ENCODE results near the gene PSMG4.

Gene PSMG4

GRCh38 chr6:3220366-3220765 lies 38.4 kb upstream of the PSMG4 start:
- H3K9me3 ChIP-seq (ENCODE audit: control insufficient read depth, insufficient read depth, low read depth, low read length) = no peaks in the 10 kb centered on the region
- H3K27ac ChIP-seq (ENCODE audit: extremely low read depth, low read depth, low read length) = no peak overlapping the region
- H3K4me1 ChIP-seq (ENCODE audit: control insufficient read depth, insufficient read depth, low read length) = no peaks in the 10 kb centered on the region
- ChIA-PET CTCF (interaction anchor here (0.6 kb wide), 1 partner anchor 44 kb away, joined by 3 read pairs; no protein-coding TSS in a partner anchor), POLR2A (interaction anchor here (1.3 kb wide), 1 partner anchor 11 kb away, joined by 3 read pairs; no protein-coding TSS in a partner anchor)
- TF ChIP-seq ZNF449 (tag by site-specific recombination; IDR thresholded peaks at IDR 0.05) = no peak
- no peak for TF ChIP-seq ZNF157 (tag by site-specific recombination; IDR thresholded peaks at IDR 0.05)
- TF ChIP-seq ZNF26 (tag by site-specific recombination; IDR thresholded peaks at IDR 0.05) = no peak
- no peak for TF ChIP-seq YY1 (tag by site-specific recombination; IDR thresholded peaks at IDR 0.05)
- no peak for TF ChIP-seq ZNF510 (tag by site-specific recombination; IDR thresholded peaks at IDR 0.05; ENCODE audit: insufficient replicate concordance)
- TF ChIP-seq KLF9 (tag by site-specific recombination; IDR thresholded peaks at IDR 0.05; ENCODE audit: low read depth) = no peak
- no peak for TF ChIP-seq ZNF776 (tag by site-specific recombination; IDR thresholded peaks at IDR 0.05; ENCODE audit: borderline replicate concordance)
- TF ChIP-seq ZNF280C (tag by site-specific recombination; IDR thresholded peaks at IDR 0.05) = no peak
- TF ChIP-seq TRIM28 (IDR thresholded peaks at IDR 0.05; ENCODE audit: borderline replicate concordance, low read length) = no peak
- no peak for TF ChIP-seq ZSCAN18 (tag by site-specific recombination; IDR thresholded peaks at IDR 0.05)
- TF ChIP-seq ZXDB (tag by site-specific recombination; IDR thresholded peaks at IDR 0.05) = no peak
- no peak for TF ChIP-seq ZBTB26 (tag by site-specific recombination; optimal IDR thresholded peaks at IDR 0.05)
- TF ChIP-seq SETDB1 (IDR thresholded peaks at IDR 0.05; ENCODE audit: insufficient read length, low read length) = no peak
- no peak for TF ChIP-seq ZBTB17 (tag by site-specific recombination; IDR thresholded peaks at IDR 0.05)
- H3K36me3 ChIP-seq (ENCODE audit: control insufficient read depth in 2 of 2, insufficient read depth in 1 of 2, low read length in 2 of 2) = peaks cover 11 to 16% of the 10 kb centered on the region in 2 experiments; a peak in 2 of 3 replicates
- no peak overlapping the region for H3K4me3 ChIP-seq (ENCODE audit: low read depth, low read length)

GRCh38 chr6:3221578-3221977 lies 37.2 kb upstream of the PSMG4 start:
- H3K27ac ChIP-seq (ENCODE audit: extremely low read depth, low read depth, low read length) = no peak overlapping the region
- no peak overlapping the region for H3K4me3 ChIP-seq (ENCODE audit: low read depth, low read length)
- H3K4me1 ChIP-seq (ENCODE audit: control insufficient read depth, insufficient read depth, low read length) = peaks cover 3% of the 10 kb centered on the region; the same call in 1 of the 2 replicates
- ChIA-PET POLR2A (no interaction called here), CTCF (interaction anchor here (0.6 kb wide), 1 partner anchor 190 kb away, joined by 4 read pairs; no protein-coding TSS in a partner anchor)
- H3K36me3 ChIP-seq (ENCODE audit: control insufficient read depth in 2 of 2, insufficient read depth in 1 of 2, low read length in 2 of 2) = peaks cover 16 to 18% of the 10 kb centered on the region in 2 experiments; a peak in 2 of 3 replicates
- H3K9me3 ChIP-seq (ENCODE audit: control insufficient read depth, insufficient read depth, low read depth, low read length) = no peaks in the 10 kb centered on the region
- TF ChIP-seq ZNF16 (tag by site-specific recombination; IDR thresholded peaks at IDR 0.05; ENCODE audit: low read depth) (no peak), KLF1 (tag by site-specific recombination; IDR thresholded peaks at IDR 0.05) (no peak), ZNF362 (tag by site-specific recombination; IDR thresholded peaks at IDR 0.05) (no peak), ZNF133 (tag by site-specific recombination; IDR thresholded peaks at IDR 0.05) (no peak), ZNF629 (tag by site-specific recombination; IDR thresholded peaks at IDR 0.05) (no peak), CTCF (tag by site-specific recombination; IDR thresholded peaks at IDR 0.05) (no peak), ZNF366 (tag by site-specific recombination; conservative IDR thresholded peaks at IDR 0.05) (no peak), ZNF311 (tag by site-specific recombination; IDR thresholded peaks at IDR 0.05; ENCODE audit: borderline replicate concordance) (no peak), WT1 (tag by site-specific recombination; IDR thresholded peaks at IDR 0.05) (no peak), ZNF423 (tag by site-specific recombination; IDR thresholded peaks at IDR 0.05) (no peak), ZNF555 (tag by site-specific recombination; conservative IDR thresholded peaks at IDR 0.05) (no peak)

Data from HEK293 (cell line).